NT2/D1 (cell line): ENCODE measurements around the gene DRAM1.

Source experiments
- DNase-seq: peaks from one replicate; pipeline ENCODE4 v3.0.0-alpha.2; 2011; ENCODE audit warnings: low read depth, low spot score
- H3K27me3 ChIP-seq: 2 replicates; pipeline ENCODE4 v1.6.0; 2011; ENCODE audit warnings: mild to moderate bottlenecking; ENCODE audit not compliant: insufficient read length, insufficient read depth
- H3K36me3 ChIP-seq: 2 replicates; pipeline ENCODE4 v1.6.1; 2011; ENCODE audit warnings: mild to moderate bottlenecking, low read length, mixed read lengths; ENCODE audit not compliant: insufficient read depth, insufficient read length
- H3K4me1 ChIP-seq: 2 replicates; pipeline ENCODE4 v1.5.1; 2011; ENCODE audit not compliant: insufficient read depth, insufficient read length
- H3K4me3 ChIP-seq: 2 replicates; pipeline ENCODE4 v1.5.1; 2011; ENCODE audit warnings: low read depth; ENCODE audit not compliant: insufficient read length
- H3K9ac ChIP-seq: 2 replicates; pipeline ENCODE4 v1.6.0; 2011; ENCODE audit warnings: low read depth; ENCODE audit not compliant: insufficient read length
- H3K9me3 ChIP-seq: 2 replicates; pipeline ENCODE4 v1.5.1; 2011; ENCODE audit warnings: mild to moderate bottlenecking, low read length; ENCODE audit not compliant: insufficient read depth
- SUZ12 ChIP-seq: IDR thresholded peaks from 2 replicates; pipeline ENCODE4 v1.6.1; 2011; ENCODE audit not compliant: insufficient read length, insufficient read depth; ENCODE audit errors: extremely low read depth
- YY1 ChIP-seq: IDR thresholded peaks from 2 replicates; pipeline ENCODE4 v1.6.1; 2011; ENCODE audit not compliant: insufficient read length, insufficient read depth
- ZNF274 ChIP-seq: IDR thresholded peaks from 2 replicates; pipeline ENCODE4 v1.6.1; 2011; ENCODE audit warnings: mild to moderate bottlenecking, low read depth, low read length

The DRAM1 gene

DNA sequence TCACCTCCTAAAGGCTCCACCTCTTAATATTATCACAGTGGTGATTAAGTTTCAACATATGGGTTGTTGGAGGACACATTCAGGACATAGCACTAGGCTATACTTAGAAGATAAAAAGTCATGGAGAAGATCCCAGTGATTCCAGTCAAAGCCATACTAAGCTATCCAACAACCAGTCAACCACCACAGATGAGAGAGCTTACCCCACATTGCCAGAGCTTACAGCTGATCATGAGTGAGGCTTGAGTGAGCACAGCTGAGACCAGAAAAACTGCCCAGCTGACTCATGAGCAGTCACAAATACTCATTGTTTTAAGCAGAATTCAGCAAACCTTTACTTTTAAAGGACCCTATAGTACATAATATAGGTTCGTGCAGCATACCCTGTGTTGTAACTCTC is 85.1 kb downstream of the DRAM1 start:
- Histone ChIP-seq H3K27me3 (no peaks in the 10 kb centered on the region), H3K4me3 (no peak overlapping the region), H3K36me3 (no peaks in the 10 kb centered on the region), H3K9me3 (peaks cover 6% of the 10 kb centered on the region; the same call in 1 of the 2 replicates), H3K4me1 (no peaks in the 10 kb centered on the region), H3K9ac (no peak overlapping the region)
- TF ChIP-seq SUZ12: no peak
- TF ChIP-seq ZNF274: no peak
- no peak for TF ChIP-seq YY1
- DNase-seq: no peak

- no peak overlapping the region for H3K9ac ChIP-seq
- H3K36me3 ChIP-seq: no peaks in the 10 kb centered on the region
- H3K9me3 ChIP-seq: peaks cover 6% of the 10 kb centered on the region; the same call in 1 of the 2 replicates
- no peaks in the 10 kb centered on the region for H3K4me1 ChIP-seq
- DNase-seq: no peak
- TF ChIP-seq ZNF274 (no peak), SUZ12 (no peak), YY1 (no peak)
- H3K4me3 ChIP-seq: no peak overlapping the region
- no peaks in the 10 kb centered on the region for H3K27me3 ChIP-seq
Observed at GRCh38 chr12:101963697-101964096, 86.3 kb downstream of the DRAM1 start.

DNA sequence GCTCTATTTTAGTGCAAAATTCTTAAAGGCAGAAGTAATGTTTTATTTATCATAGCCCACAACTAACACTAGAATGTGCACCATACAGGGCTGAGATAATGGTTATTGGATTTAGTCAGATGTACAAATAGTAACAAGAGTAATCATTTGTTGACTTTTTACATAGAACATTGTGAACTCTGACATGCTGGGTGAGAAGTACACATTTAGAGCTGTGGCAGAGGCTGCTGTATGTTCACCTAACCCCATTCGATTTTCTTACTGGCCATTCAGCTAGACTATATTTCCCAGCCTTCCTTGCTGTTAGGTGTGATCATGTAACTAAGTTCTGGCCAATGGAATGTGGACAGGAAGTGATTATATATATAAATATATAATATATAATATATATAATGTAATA is 89.1 kb downstream of the DRAM1 start:
- no peaks in the 10 kb centered on the region for H3K4me1 ChIP-seq
- no peak overlapping the region for H3K9ac ChIP-seq
- no peak for DNase-seq
- TF ChIP-seq YY1: no peak
- no peak for TF ChIP-seq ZNF274
- no peak for TF ChIP-seq SUZ12
- no peaks in the 10 kb centered on the region for H3K27me3 ChIP-seq
- H3K9me3 ChIP-seq: no peaks in the 10 kb centered on the region
- no peak overlapping the region for H3K4me3 ChIP-seq
- H3K36me3 ChIP-seq: no peaks in the 10 kb centered on the region

DNA sequence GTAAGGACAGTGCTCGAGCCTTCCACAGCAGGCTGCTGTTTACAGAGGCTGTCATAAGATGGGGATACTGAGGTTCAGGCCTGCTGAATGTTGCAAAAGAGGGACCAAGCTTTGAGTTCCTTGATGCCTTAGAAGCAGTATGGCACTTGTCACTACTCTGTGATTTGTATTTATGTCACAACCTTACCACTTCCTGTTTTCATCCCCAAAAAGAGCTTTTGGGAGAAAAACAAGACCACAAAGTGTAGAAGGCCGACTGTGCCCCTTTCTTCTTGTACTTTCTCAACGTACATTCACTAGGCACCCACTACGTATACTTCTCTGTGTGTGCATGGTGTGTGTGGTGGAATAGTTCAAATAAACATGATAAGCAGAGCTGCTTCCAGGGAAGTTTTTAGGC is 90.1 kb downstream of the DRAM1 start:
- no peak for DNase-seq
- H3K4me1 ChIP-seq: no peaks in the 10 kb centered on the region
- TF ChIP-seq ZNF274 (no peak), SUZ12 (no peak), YY1 (no peak)
- no peaks in the 10 kb centered on the region for H3K36me3 ChIP-seq
- H3K4me3 ChIP-seq: no peak overlapping the region
- no peaks in the 10 kb centered on the region for H3K27me3 ChIP-seq
- H3K9ac ChIP-seq: no peak overlapping the region
- H3K9me3 ChIP-seq: no peaks in the 10 kb centered on the region

DNA sequence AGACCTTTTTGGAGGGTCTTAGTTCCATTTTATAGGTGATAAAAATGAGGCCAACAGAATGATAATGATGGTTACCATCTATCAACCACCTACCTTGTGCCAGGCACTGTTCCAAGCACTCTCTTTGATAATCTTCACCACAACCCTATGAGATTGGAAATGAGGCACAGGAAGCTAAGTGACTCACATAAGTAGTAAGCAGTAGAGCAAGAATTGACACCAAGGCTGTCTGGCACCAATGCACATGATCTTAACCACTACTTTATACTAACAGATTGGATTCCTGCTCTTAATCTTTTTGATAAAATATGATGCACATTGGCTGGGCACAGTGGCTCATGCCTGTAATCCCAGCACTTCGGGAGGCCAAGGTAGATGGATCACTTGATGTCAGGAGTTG is 91.4 kb downstream of the DRAM1 start:
- Histone ChIP-seq H3K9ac (no peak overlapping the region), H3K4me1 (no peaks in the 10 kb centered on the region), H3K4me3 (no peak overlapping the region), H3K9me3 (no peaks in the 10 kb centered on the region), H3K27me3 (no peaks in the 10 kb centered on the region), H3K36me3 (no peaks in the 10 kb centered on the region)
- no peak for DNase-seq
- TF ChIP-seq YY1 (no peak), ZNF274 (no peak), SUZ12 (no peak)
